GM18873 (cell line): ENCODE measurements around the gene BBS2.

ENCODE experiments used
- ATAC-seq: cut with Tn5 transposase; IDR thresholded peaks from one replicate; pipeline ENCODE4 v1.9.1; 2021; ENCODE audit warnings: mild to moderate bottlenecking, moderate library complexity, moderate number of reproducible peaks; ENCODE audit not compliant: unreplicated experiment, low FRiP score

Gene BBS2

GRCh38 chr16:56479469-56479868, 40.4 kb downstream of the BBS2 start:
- ATAC-seq, result no peak

DNA sequence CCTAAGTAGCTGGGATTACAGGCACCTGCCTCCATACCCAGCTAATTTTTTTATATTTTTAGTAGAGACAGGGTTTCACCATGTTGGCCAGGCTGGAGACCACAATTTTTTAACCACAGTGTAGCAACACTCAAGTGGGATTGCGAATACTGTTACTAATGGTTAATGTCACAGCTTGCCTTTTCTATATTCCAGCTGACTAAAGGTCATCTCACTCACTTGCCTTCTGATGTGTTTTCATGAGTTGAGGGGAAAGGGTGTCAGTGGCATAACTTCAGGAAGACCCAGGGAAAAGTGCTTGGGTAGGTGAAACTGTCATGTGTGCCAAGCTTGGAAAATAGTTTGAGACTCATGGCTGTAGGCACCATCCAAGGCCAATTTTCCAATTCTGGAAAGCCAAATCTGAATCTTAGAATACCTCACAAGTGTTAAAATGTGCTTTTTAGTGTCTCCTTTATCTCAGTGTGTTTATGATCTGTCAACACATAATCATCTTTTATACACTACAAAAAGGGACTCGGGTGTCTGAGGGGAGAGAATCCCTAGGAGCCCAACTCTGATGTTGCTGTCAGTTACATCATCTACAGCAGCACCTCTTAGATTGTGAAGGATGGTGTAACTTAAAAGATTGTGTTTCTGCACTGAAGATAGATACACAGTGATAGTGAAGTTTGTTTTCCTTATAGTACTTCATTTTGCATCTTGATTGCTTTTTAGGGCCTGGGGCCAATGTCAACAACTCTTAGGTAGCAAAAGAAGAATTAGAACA, 41.4 kb downstream of the BBS2 start:
- no peak for ATAC-seq

DNA sequence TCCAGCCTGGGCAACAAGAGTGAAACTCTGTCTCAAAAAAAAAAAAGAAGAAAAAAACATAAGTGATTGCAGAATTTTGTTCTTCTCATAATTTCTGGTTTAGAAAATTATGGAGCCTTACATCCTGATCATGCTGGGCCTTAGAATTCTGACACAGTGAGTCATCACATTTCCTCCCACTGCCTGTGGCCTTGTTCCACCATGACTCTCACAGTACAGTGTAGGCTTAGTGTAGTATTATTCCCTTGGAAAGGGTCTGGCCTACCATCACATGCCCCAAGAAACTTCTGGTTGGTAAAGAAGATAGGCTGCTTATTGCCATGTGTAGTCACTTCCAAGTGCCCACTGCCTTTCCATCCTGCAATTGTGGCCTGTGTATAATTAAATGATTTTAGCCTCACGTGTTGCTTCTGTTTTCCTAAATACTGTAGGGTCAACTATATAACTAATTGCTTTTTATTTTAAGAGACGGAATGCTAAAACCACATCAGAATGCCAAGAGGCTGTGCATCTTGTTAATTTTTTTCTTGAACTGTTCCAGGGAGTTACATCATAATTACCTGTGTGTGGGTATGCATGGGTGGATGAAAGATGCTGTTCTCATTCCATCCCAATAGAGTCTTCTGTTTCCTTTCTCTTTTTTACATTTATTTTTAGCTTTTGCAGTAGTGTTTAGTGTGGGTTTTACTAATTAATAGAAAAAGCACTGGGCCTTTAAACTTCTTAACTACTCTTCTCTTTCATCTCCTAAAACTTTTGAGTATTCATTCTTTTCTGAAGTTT, 42.5 kb downstream of the BBS2 start:
- ATAC-seq, result no peak

DNA sequence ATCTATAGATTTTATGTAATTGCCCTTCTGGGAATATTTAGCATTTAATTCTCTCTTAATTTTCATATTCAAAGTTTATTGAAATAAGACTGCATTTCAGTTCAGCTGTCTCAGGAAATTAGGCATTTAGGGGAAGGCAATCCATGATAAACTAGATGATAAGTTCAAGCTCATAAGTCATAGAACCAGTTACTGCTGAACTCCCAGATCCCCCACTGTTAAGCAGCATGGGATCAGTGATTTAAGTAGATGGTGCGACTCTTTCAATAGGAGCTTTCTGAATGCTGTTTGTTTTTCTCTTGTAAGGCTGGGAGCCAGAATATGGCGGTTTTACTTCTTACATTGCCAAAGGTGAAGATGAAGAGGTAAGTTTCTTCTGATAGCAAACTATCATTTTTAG, 44.6 kb downstream of the BBS2 start:
- no peak for ATAC-seq

- ATAC-seq, result no peak
These were observed 49.2 kb downstream of the BBS2 start for GRCh38 chr16:56470666-56471065.

- ATAC-seq, result no peak
These were observed 49.6 kb downstream of the BBS2 start for GRCh38 chr16:56470232-56470631.

- ATAC-seq, result no peak
These were observed 50.1 kb downstream of the BBS2 start for GRCh38 chr16:56469748-56470147.

- no peak for ATAC-seq
These were observed 51.0 kb downstream of the BBS2 start for GRCh38 chr16:56468800-56469199.

GRCh38 chr16:56466344-56466743, 53.5 kb downstream of the BBS2 start:
- ATAC-seq, result no peak

DNA sequence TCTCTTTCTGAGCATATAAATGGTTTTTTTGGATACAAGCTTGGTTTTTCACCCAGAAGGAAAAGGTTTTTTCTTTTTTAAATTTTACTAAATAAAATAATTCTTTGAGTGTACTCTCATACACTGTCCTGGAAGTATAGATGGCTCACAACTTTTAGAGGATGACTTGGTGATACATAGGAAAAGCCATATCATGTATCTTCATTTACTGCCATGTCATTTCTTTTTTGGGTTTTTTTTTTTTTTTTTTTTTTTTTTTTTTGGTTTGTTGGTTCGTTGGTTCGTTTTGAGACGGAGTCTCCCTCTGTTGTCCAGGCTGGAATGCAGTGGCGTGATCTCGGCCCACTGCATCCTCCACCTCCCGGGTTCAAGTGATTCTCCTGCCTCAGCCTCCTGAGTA, 56.7 kb downstream of the BBS2 start:
- no peak for ATAC-seq

GRCh38 chr16:56462064-56462796, 57.6 kb downstream of the BBS2 start:
- no peak for ATAC-seq

DNA sequence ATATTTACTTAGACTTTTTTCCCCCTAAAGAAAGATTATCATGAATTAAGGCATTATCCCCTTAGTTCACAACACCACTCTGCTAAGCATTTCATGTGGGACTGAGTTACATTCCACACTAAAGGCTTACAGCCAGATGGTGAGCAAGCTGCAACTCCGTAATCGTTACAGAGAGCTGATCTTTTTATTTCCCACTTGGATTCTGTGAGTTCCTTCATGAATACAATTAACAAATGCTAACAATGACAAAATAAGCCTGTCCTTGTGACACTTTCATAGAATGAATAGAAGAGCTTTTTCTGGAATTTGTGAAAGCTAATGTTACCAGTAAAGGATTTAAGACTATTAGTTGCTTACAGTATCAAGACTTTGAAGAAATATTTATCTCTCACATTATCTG, 59.7 kb downstream of the BBS2 start:
- no peak for ATAC-seq

DNA sequence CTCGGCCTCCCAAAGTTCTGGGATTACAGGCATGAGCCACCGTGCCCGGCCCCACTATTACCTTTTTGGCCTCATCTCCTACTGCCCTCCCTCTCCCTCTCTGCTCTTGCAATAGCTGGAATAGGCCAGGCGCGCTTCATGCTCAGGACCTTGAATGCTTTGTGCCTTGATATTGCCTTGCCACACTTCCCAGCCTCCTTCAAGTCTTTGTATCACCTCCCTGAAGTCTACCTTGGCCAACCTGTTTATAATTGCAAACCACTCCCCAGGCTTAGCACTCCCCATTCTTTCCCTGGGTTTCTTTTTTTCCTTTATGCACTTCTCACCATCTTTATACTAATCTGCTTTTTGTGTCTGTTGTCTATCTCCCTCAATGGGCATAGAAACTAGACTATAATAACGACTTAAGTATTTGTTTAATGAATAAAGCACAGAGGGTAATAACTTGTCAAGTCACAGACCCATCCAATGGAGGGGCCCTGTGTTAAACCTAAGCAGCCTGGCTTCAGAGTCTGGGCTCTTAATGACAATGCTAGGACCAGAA, 61.8 kb downstream of the BBS2 start:
- ATAC-seq, result no peak

DNA sequence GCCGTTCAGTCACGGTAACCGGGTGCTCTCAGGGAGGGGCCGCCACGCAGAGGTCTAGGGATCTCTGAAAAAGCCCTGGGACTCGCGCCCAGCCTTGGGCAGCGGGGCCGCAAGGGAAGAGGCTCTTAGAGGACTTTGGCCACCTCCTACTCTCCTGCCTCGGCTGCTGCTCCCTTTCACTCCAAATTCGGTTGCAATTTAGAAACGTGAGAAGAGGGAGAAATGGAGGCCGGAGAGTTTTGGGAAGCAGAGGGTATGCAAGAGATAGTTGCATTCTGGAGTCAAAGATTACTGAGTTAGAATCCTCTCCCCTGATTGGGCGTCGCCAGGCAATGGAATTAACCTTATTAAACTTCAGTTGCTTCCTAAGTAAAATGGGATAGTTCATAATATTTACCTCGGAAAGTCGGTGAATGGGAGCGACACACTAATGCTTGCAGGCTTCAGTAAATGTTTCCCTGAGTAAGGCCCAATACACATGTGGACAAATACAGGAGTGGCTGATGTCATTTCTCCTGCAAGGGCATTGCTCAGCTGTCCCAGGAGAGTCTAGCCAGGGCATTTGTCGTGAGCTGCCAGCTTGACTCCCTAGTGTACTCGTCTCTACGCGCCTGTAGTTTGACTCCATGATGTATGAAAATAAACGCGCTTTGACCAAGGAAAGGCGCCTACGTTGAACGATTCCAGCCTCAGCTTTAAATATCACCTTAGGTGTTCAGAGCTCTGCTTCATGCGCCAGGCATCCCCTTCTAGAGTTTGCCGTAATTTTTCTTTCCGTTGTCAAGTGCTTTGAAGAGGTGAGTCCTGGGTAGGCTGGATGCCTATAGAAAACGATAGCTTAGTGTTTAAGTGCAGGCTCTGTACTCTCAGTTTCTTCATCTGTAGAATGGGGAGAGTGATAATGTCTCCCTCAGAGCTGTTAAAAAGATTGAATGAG, 67.8 kb downstream of the BBS2 start:
- ATAC-seq, result peak; percentile 28

GRCh38 chr16:56450986-56451752, 68.7 kb downstream of the BBS2 start, which contains the start of the genes NUDT21 and OGFOD1:
NUDT21 (minus strand) TSS chr16:56451332; CDS start chr16:56451202, 130 bp downstream.
OGFOD1 (plus strand) TSS chr16:56451554; CDS start chr16:56451613, 59 bp downstream.
- peak; percentile 98 for ATAC-seq

DNA sequence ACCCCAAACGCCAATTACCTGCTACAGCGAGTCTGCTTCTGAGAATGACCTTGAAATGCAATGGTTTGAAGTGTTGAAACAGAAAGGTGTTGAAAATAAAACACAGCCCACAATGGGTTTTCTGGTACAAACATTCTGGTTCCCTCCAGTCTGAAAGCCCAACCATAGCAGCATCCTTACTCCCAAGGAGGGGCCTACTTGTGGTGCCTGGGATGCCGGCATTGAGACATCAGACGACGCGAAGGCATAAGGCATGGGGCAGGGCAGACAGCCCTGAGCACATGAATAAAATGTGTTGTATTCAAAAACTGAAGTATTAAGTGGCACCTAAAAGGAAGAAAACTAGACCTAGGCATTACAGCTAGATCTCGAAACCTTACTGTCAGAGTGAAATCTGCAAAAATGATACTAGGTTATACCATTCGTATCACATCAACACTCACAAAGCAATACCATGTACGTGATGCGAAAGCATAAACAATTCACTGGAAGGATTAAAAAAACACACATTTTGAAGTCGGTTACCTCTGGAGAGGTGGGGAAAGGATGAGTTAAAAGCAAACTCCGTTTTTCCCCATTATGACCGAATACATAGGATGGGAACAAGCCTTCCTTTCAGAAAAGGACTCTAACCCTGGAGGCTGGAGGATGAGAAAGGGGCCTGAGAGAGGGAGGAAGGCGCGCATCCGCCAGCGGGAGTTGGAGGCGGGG, 69.4 kb downstream of the BBS2 start:
- peak; percentile 7 for ATAC-seq

GRCh38 chr16:56448005-56448404, 71.8 kb downstream of the BBS2 start:
- ATAC-seq, result no peak

- no peak for ATAC-seq
These were observed 72.5 kb downstream of the BBS2 start for GRCh38 chr16:56447286-56447685.
